Heart left ventricle (tissue), 16 donors: ENCODE data around the gene CFAP46. TPM values are rescaled to one million over a fixed set of nuclear protein-coding genes. Genes with fewer than 3 reads are reported as not detected.

Experiments
- ATAC-seq, 4 donors: fragments of 200-7000 bp; cut with Tn5 transposase; one replicate each; pipeline ENCODE4 v1.9.1; 2020 to 2022; ENCODE audit warnings: moderate library complexity in 4 of 4, mild to moderate bottlenecking in 3 of 4, moderate number of reproducible peaks in 1 of 4
- DNase-seq, 5 donors: peaks; one replicate each; pipeline ENCODE4 v3.0.0-alpha.2; 2020
- H3K27ac ChIP-seq, 12 donors: fragments of 200-600 bp; sonication (generic) in 4 of 12; one replicate each; pipeline versions ENCODE4 v1.5.0 to v1.8.0; 2016 to 2022; ENCODE audit warnings: mild to moderate bottlenecking in 2 of 12
- H3K27me3 ChIP-seq, 9 donors: fragments of 200-600 bp; sonication (generic) in 2 of 9; one replicate each; pipeline versions ENCODE4 v1.5.1 to v1.8.0; 2016 to 2022; ENCODE audit warnings: mild to moderate bottlenecking in 3 of 9
- H3K36me3 ChIP-seq, 9 donors: fragments of 200-600 bp; sonication (generic) in 2 of 9; one replicate each; pipeline versions ENCODE4 v1.5.0 to v1.8.0; 2018 to 2022; ENCODE audit warnings: mild to moderate bottlenecking in 2 of 9
- H3K4me1 ChIP-seq, 12 donors: fragments of 200-600 bp; sonication (generic) in 4 of 12; one replicate each; pipeline versions ENCODE4 v1.5.0 to v1.8.0; 2016 to 2022; ENCODE audit warnings: mild to moderate bottlenecking in 3 of 12
- H3K4me3 ChIP-seq, 12 donors: fragments of 200-600 bp; sonication (generic) in 4 of 12; one replicate each; pipeline versions ENCODE4 v1.5.0 to v1.8.0; 2017 to 2022; ENCODE audit warnings: mild to moderate bottlenecking in 9 of 12, moderate library complexity in 4 of 12
- H3K9me3 ChIP-seq, 12 donors: fragments of 200-600 bp; sonication (generic) in 4 of 12; one replicate each; pipeline versions ENCODE4 v1.5.0 to v1.8.0; 2016 to 2022; ENCODE audit warnings: mild to moderate bottlenecking in 1 of 12
- CTCF ChIP-seq, 12 donors: fragments of 200-600 bp; sonication (generic) in 4 of 12; IDR thresholded peaks; one replicate each; pipeline versions ENCODE4 v1.5.0 to v1.8.0; 2018 to 2022; ENCODE audit warnings: antibody characterized with exemption in 12 of 12, mild to moderate bottlenecking in 5 of 12
- POLR2A ChIP-seq, 2 donors: fragments of 450-650 bp; IDR thresholded peaks; one replicate each; pipeline ENCODE4 v1.6.1; 2017; ENCODE audit warnings: antibody characterized with exemption in 2 of 2, mild to moderate bottlenecking in 2 of 2, moderate library complexity in 2 of 2
- WGBS, 4 donors: extraction: QIAGEN DNeasy Blood & Tissue Kit in 2 of 4; methylation state at CpG; one replicate each; pipeline versions ENCODE4 v1.1.5 to v1.1.7; 2013 to 2018; 5-methylcytosine and 5-hydroxymethylcytosine counted together
- intact Hi-C, 10 donors: fragments of 100-400 bp; cut with DNase I; formaldehyde crosslinking; loops; one replicate each; pipeline versions ENCODE4 v1.11.1 to v1.14.2; 2022
- polyA plus RNA-seq, 2 donors: library from polyadenylated mRNA; stranded (reverse); fragments of 200-250 nt; gene quantifications; one replicate each; pipeline ENCODE4 v1.2.3, GENCODE V29; 2013
- total RNA-seq, 9 donors: library from RNA; depleted of rRNA in 2 of 9; stranded (reverse); fragments of >200 nt in 2 of 9; fragmentation: NEBNext Ultra II Directional in 3 of 9; extraction: Animal tissue kit (Norgen Biotek cat#: 25700) in 3 of 9; gene quantifications; one replicate each; pipeline versions ENCODE4 v1.1.0 to v1.2.4, GENCODE V29; 2016 to 2023
- donor health status: ischemic (EF 13 %, LVEDD 7.1; RV severe dilation, severe dysfunction).
- donor health status: healthy with polysubstance abuse.
- donor health status: DM: no; HTN: yes; CAD: no.
- donor health status: DM: no; HTN: no; CAD: no.
- donor health status: ischemic (EF 25% LVEDD 6.9; RV normal size, moderate dysfunction).
- donor health status: ischemic (EF 25% LVEDD 5.7; RV mildly dilated, moderate dysfunction).
- donor health status: healthy.
- donor health status: DM: yes; HTN: yes; CAD: no.
- donor health status: ischemic (EF 35%, LVEDD 5.7; RV mildly dilated, moderate dysfunction).
- donor health status: nonischemic (EF 11% LVEDD 7.7; RV severe dilation, severe dysfunction).
- donor health status: DM: yes; HTN: yes; CAD: no.
- donor health status: PGD.
- donor health status: ischemic (EF 29% LVEDD 5.4; RV normal size, mild dysfunction).
- donor health status: nonischemic (EF 23%, LVEDD 6.1; RV moderate dilation, normal function).

Gene CFAP46
- total and polyA plus RNA-seq, 11 donors = 0.61 to 1.8 (median 0.95) TPM

- Histone ChIP-seq H3K27me3 (peaks cover 0 to 38% (median 0%) of the 10 kb centered on the region in 9 donors), H3K36me3 (no peaks in the 10 kb centered on the region), H3K27ac (no peak overlapping the region), H3K9me3 (no peaks in the 10 kb centered on the region), H3K4me1 (peaks cover 0 to 46% (median 6%) of the 10 kb centered on the region in 12 donors), H3K4me3 (no peak overlapping the region)
- 69 to 78% (median 75%) methylated on average over 8 of the region's 8 CpGs for WGBS, 4 donors
- DNase-seq (no peak), ATAC-seq (no peak)
- TF ChIP-seq POLR2A (IDR thresholded peaks at IDR 0.05) (no peak), CTCF (IDR thresholded peaks at IDR 0.05) (no peak)
- intact Hi-C loops = no loop called here
These were observed 19.0 kb upstream of the CFAP46 start for GRCh38 chr10:132961420-132961786.

- ATAC-seq (no peak), DNase-seq (peak in 1 of 5 donors; percentile 60)
- no peak overlapping the region for H3K4me3 ChIP-seq
- peaks cover 0 to 38% (median 0%) of the 10 kb centered on the region in 9 donors for H3K27me3 ChIP-seq
- intact Hi-C loops = no loop called here
- no peak for TF ChIP-seq CTCF (IDR thresholded peaks at IDR 0.05)
- no peak for TF ChIP-seq POLR2A (IDR thresholded peaks at IDR 0.05)
- peaks cover 0 to 46% (median 6%) of the 10 kb centered on the region in 12 donors for H3K4me1 ChIP-seq
- WGBS, 4 donors = 84 to 91% (median 86%) methylated on average over 16 to 42 of the region's 42 CpGs
- no peaks in the 10 kb centered on the region for H3K9me3 ChIP-seq
- peak overlapping the region in 4 of 12 donors; percentile 25 to 83 (median 68) for H3K27ac ChIP-seq
- H3K36me3 ChIP-seq = no peaks in the 10 kb centered on the region
These were observed 18.5 kb upstream of the CFAP46 start for GRCh38 chr10:132960631-132961419.

- ATAC-seq (peak in 3 of 4 donors; percentile 48 to 75 (median 61)), DNase-seq (peak in 3 of 5 donors; percentile 56 to 82 (median 68))
- 38 to 89% (median 64%) methylated on average over 11 to 19 of the region's 19 CpGs for WGBS, 4 donors
- TF ChIP-seq POLR2A (IDR thresholded peaks at IDR 0.05) (no peak), CTCF (IDR thresholded peaks at IDR 0.05) (no peak)
- Histone ChIP-seq H3K27me3 (peaks cover 0 to 38% (median 0%) of the 10 kb centered on the region in 9 donors), H3K27ac (peak overlapping the region in 4 of 12 donors; percentile 59 to 83 (median 68)), H3K4me1 (peaks cover 0 to 46% (median 6%) of the 10 kb centered on the region in 12 donors), H3K4me3 (peak overlapping the region in 1 of 12 donors; percentile 7), H3K36me3 (no peaks in the 10 kb centered on the region), H3K9me3 (no peaks in the 10 kb centered on the region)
- intact Hi-C loops = no loop called here
These were observed 17.7 kb upstream of the CFAP46 start for GRCh38 chr10:132960071-132960472.

GRCh38 chr10:132959559-132959961 lies 17.2 kb upstream of the CFAP46 start:
- Histone ChIP-seq H3K36me3 (no peaks in the 10 kb centered on the region), H3K9me3 (no peaks in the 10 kb centered on the region), H3K4me3 (peak overlapping the region in 1 of 12 donors; percentile 7), H3K27ac (peak overlapping the region in 4 of 12 donors; percentile 49 to 83 (median 58)), H3K27me3 (peaks cover 0 to 38% (median 0%) of the 10 kb centered on the region in 9 donors), H3K4me1 (peaks cover 0 to 46% (median 6%) of the 10 kb centered on the region in 12 donors)
- intact Hi-C loops = no loop called here
- no peak for ATAC-seq
- TF ChIP-seq POLR2A (IDR thresholded peaks at IDR 0.05) (no peak), CTCF (IDR thresholded peaks at IDR 0.05) (no peak)
- WGBS, 4 donors = 87 to 100% (median 92%) methylated on average over 2 to 8 of the region's 8 CpGs
- DNase-seq = no peak
